GM18502 (cell line): ENCODE results near the gene IDI2.

Experiments used
- ATAC-seq: cut with Tn5 transposase; IDR thresholded peaks from one replicate; pipeline ENCODE4 v1.9.1; 2021; ENCODE audit warnings: mild to moderate bottlenecking; ENCODE audit not compliant: unreplicated experiment, poor library complexity

Gene IDI2

GRCh38 chr10:986137-986825, 39.4 kb downstream of the IDI2 start:
- ATAC-seq, result no peak

- no peak for ATAC-seq
Measured at GRCh38 chr10:985361-985760, 40.3 kb downstream of the IDI2 start.

GRCh38 chr10:983971-984655, 41.5 kb downstream of the IDI2 start:
- ATAC-seq, result no peak

GRCh38 chr10:983401-983800, 42.3 kb downstream of the IDI2 start:
- no peak for ATAC-seq

- no peak for ATAC-seq
Measured at GRCh38 chr10:980468-981093, 45.1 kb downstream of the IDI2 start.

- no peak for ATAC-seq
Measured at GRCh38 chr10:978826-979421, 46.7 kb downstream of the IDI2 start.

GRCh38 chr10:976316-976715, 49.3 kb downstream of the IDI2 start:
- no peak for ATAC-seq

GRCh38 chr10:974785-975074, 50.9 kb downstream of the IDI2 start:
- no peak for ATAC-seq

GRCh38 chr10:974038-974784, 51.4 kb downstream of the IDI2 start:
- no peak for ATAC-seq

- ATAC-seq, result no peak
Measured at GRCh38 chr10:972763-973162, 52.9 kb downstream of the IDI2 start.

GRCh38 chr10:971613-972012, 54.0 kb downstream of the IDI2 start:
- ATAC-seq, result no peak

- no peak for ATAC-seq
Measured at GRCh38 chr10:971150-971542, 54.5 kb downstream of the IDI2 start.

GRCh38 chr10:970311-971149, 55.1 kb downstream of the IDI2 start:
- ATAC-seq, result no peak

- ATAC-seq, result no peak
Measured at GRCh38 chr10:969473-970150, 56.0 kb downstream of the IDI2 start.
